GM12878 (cell line): ENCODE results near the gene ANKRD55. TPM values are rescaled to one million over a fixed set of nuclear protein-coding genes. Genes with fewer than 3 reads are reported as not detected.

Experiments
- CUX1 ChIP-seq: IDR thresholded peaks from 2 replicates; pipeline ENCODE4 v1.6.1; 2012; ENCODE audit warnings: improper control_type of control experiment, low read depth, low read length; ENCODE audit not compliant: insufficient replicate concordance
- GABPA ChIP-seq: IDR thresholded peaks from 2 replicates; pipeline ENCODE4 v1.6.1; 2014; ENCODE audit warnings: antibody characterized with exemption, low read depth, mild to moderate bottlenecking, inconsistent platforms
- MTA2 ChIP-seq: fragments of 450-650 bp; IDR thresholded peaks from 2 replicates; pipeline ENCODE4 v1.6.1; 2016; ENCODE audit warnings: low read depth, mild to moderate bottlenecking, moderate library complexity
- NFYB ChIP-seq: IDR thresholded peaks from 2 replicates; pipeline ENCODE4 v1.6.1; 2011; ENCODE audit warnings: low read depth, mild to moderate bottlenecking, low read length, improper control_type of control experiment, moderate library complexity; ENCODE audit not compliant: insufficient read depth
- NKRF ChIP-seq: fragments of 450-650 bp; conservative IDR thresholded peaks from 2 replicates; pipeline ENCODE4 v1.6.1; 2017; ENCODE audit warnings: mild to moderate bottlenecking, moderate library complexity
- RELB ChIP-seq: fragments of 450-650 bp; IDR thresholded peaks from 2 replicates; pipeline ENCODE4 v1.6.1; 2017; ENCODE audit warnings: low read depth, mild to moderate bottlenecking, moderate library complexity
- polyA plus RNA-seq, 11 experiments: library from polyadenylated mRNA; depleted of rRNA in 4 of 11; unstranded in 6 of 11; stranded (reverse) in 5 of 11; fragments of >200 nt; fragmentation: Nextera tagmentation in 4 of 11; fragmentation: Illumina TruSeq in 1 of 11; extraction: Ambion mirVana in 4 of 11; extraction: Trizol in 1 of 11; gene quantifications; 1 replicate in 1 of 11; 2 replicates in 10 of 11; pipeline versions ENCODE4 v1.2.1 to v1.2.3, GENCODE V29; 2011 to 2016; ENCODE audit warnings: inconsistent platforms in 2 of 11, missing spikeins in 2 of 11, low read depth in 1 of 11
- total RNA-seq, 4 experiments: library from RNA; depleted of rRNA in 3 of 4; stranded (reverse); fragments of >200 nt in 3 of 4; fragmentation: Illumina TruSeq in 1 of 4; extraction: Trizol in 1 of 4; gene quantifications; 2 replicates each; pipeline versions ENCODE4 v1.2.1 to v1.2.3, GENCODE V29; 2013 to 2021

Gene ANKRD55
- total and polyA plus RNA-seq, 10 of the 15 experiments (the other 5 are each of a cell fraction or from before 2014, with no cell fraction given), result 0.04 TPM; not detected in 9

GRCh38 chr5:56111404-56111781, 121.7 kb downstream of the ANKRD55 start (continued):
- TF ChIP-seq NFYB (0 out of 2 replicates have a peak, but pooled peaks have one; percentile 17), NKRF (no peak), RELB (no peak), GABPA (no peak), CUX1 (no peak), MTA2 (no peak)
